Ishikawa (cell line): ENCODE measurements around the gene DIP2B.

ENCODE experiments used
- EP300 ChIP-seq: IDR thresholded peaks from 2 replicates; pipeline ENCODE4 v1.6.1; 2012; ENCODE audit warnings: borderline replicate concordance
- MAX ChIP-seq: IDR thresholded peaks from 2 replicates; pipeline ENCODE4 v1.6.1; 2012

DNA sequence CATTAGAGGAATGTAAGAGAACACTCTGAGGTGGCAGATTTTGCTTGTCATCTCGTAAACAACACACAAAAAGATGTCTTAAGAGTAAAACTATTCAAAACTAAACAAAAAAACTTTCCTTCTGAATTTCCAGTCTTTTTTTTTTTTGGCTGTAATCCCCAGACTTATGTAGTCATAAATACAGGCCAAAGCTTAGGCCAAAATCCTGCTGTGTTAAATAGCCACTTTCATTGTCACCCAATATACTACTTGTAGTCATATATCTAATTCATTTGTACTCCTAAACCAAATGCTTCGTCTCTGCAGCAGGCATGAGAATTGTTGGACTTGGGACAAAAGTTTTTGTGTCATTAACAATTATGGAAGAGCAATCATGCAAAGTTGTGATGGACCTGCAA is 155.6 kb downstream of the DIP2B start:
- TF ChIP-seq EP300 (no peak; the same call in 1 of the 2 replicates), MAX (no peak)
